GM13977 (cell line): ENCODE results near the gene UBE2K.

Experiments
- DNase-seq: peaks from one replicate; pipeline ENCODE4 v3.0.0; 2012; ENCODE audit warnings: low spot score
- in situ Hi-C: fragments of 300-500 bp; cut with MboI; formaldehyde crosslinking; loops from one replicate; pipeline ENCODE4 v1.12.0; 2022; ENCODE audit warnings: low sequenced_read_pairs, low pct_unique_long_range_greater_than_20kb, mixed read lengths, inconsistent platforms; ENCODE audit not compliant: unreplicated experiment
- TF ChIP-seq, protein P1 (sequence below): IDR thresholded peaks from 2 replicates; pipeline ENCODE4 v1.5.1; 2012; ENCODE audit warnings: mild to moderate bottlenecking, control low read depth; ENCODE audit not compliant: insufficient read depth; ENCODE audit errors: extremely low read depth, missing control alignments

The UBE2K gene

DNA sequence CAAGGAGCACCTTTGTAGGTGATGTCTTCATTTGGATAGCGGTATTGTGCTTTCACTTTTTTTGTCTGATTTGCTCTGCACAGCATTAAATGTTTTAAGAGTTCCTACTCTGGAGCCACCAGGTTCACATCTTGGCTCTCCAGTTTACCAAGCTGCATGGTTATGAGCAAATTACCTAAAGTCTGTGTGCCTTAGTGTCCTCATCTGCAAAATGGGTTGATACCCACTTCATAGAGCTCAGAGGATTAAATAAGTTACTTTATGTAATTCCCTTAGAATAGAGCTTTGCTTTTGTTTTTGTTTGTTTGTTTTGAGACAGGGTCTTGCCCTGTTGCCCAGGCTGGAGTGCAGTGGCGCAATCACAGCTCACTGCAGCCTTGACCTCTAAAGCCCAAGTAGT is 58.2 kb downstream of the UBE2K start:
- TF ChIP-seq, protein P1, sequence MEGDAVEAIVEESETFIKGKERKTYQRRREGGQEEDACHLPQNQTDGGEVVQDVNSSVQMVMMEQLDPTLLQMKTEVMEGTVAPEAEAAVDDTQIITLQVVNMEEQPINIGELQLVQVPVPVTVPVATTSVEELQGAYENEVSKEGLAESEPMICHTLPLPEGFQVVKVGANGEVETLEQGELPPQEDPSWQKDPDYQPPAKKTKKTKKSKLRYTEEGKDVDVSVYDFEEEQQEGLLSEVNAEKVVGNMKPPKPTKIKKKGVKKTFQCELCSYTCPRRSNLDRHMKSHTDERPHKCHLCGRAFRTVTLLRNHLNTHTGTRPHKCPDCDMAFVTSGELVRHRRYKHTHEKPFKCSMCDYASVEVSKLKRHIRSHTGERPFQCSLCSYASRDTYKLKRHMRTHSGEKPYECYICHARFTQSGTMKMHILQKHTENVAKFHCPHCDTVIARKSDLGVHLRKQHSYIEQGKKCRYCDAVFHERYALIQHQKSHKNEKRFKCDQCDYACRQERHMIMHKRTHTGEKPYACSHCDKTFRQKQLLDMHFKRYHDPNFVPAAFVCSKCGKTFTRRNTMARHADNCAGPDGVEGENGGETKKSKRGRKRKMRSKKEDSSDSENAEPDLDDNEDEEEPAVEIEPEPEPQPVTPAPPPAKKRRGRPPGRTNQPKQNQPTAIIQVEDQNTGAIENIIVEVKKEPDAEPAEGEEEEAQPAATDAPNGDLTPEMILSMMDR, result no peak

DNA sequence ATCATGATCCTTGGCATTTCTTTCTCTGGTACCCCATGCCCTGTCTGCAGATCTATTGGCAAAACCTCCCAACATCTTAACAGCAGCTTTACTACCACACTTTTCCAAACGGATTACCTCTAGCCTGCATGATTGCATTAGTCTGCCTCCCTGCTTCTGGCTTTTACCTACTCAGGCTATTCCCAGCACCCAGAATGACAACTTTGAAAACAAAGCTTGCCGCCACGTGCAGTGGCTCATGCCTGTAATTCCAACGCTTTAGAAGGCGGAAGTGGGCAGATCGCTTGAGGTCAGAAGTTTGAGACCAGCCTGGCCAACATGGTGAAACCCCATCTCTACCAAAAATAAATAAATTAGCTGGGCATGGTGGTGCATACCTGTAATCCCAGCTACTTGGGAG is 60.2 kb downstream of the UBE2K start:
- in situ Hi-C loops, result no loop called here
- no peak for DNase-seq
- TF ChIP-seq, protein P1, result no peak

More for the DNA sequence above, 58.2 kb downstream of the UBE2K start:
- no peak for DNase-seq
- in situ Hi-C loops, result no loop called here

DNA sequence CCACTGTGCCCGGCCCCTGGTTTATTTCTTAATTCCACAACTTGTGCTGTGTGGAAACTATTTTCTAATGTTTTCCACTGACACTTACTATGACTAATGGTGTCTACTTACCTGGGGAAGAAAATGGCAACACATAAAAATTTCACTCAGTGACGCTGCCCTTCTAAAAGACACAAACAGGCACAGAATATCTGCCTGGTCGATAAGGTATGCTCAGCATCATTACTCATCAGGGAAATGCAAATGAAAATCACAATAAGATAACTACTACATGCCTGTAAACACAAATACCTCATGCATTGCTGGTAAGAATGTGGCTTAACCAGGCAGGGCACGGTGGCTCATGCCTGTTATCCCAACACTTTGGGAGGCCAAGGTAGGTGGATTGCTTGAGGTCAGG is 61.6 kb downstream of the UBE2K start:
- TF ChIP-seq, protein P1, result no peak
- in situ Hi-C loops, result no loop called here
- no peak for DNase-seq

DNA sequence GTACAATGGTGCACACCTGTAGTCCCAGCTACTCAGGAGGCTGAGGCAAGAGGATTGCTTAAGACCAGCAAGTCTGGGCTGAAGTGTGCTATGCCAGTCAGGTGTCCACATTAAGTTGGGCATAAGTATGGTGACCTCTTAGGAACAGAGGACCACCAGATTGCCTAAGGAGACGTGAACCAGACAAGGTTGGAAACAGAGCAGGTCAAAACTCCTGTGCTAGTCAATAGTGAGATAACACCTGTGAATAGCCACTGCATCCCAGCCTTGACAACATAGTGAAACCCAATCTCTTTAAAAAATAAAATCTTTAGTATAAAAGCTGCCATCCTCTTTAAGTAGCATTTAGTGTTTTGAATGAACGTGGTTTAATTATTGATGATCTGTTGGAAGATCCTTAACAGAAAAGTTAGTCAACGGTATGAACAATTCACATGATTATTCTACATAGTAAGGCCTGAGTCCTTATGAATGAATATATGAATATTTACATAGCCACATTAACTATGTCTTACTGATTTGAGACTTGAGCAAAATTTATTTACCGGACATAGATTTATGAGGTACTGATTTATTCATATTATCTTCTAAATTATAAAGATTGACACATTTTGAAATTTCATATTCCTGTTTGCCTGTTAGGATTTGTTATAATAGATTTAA is 63.2 kb downstream of the UBE2K start:
- in situ Hi-C loops, result no loop called here

DNA sequence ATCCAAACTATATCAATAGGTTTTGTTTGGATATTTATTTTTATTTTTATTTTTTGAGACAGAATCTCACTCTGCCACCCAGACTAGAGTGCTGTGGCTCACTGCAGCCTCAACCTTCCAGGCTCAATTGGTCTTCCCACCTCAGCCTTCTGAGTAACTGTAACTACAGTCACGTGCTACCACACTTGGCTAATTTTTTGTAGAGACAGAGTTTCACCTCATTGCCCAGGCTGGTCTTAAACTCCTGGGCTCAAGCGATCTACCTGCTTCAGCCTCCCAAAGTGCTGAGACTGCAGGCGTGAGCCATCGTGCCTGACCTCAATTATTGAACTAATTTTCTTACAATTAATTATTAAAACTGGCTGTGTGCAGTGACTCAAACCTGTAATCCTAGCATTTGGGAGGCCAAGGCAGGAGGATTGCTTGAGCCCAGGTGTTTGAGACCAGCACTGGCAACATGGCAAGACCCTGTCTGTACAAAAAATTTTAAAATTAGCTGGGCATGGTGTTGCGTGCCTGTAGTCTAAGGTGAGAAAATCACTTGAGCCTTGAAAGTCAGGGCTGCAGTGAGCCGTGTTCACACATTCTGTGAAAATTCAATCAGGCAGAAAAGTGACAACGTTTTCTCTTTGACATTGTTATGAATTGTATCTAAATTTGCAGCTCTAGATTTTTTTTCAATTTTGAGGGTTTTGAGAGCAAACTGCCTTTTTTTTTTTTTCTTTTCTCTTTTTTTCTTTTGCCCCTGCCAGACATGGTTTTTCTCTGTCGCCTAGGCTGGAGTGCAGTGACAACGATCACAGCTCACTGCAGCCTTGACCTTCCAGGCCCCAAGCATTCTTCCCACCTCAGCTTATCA is 66.0 kb downstream of the UBE2K start:
- in situ Hi-C loops, result no loop called here
- TF ChIP-seq, protein P1, result no peak
- peak; percentile 54 for DNase-seq

More for the DNA sequence above, 63.2 kb downstream of the UBE2K start:
- no peak for DNase-seq
- TF ChIP-seq, protein P1, result no peak

DNA sequence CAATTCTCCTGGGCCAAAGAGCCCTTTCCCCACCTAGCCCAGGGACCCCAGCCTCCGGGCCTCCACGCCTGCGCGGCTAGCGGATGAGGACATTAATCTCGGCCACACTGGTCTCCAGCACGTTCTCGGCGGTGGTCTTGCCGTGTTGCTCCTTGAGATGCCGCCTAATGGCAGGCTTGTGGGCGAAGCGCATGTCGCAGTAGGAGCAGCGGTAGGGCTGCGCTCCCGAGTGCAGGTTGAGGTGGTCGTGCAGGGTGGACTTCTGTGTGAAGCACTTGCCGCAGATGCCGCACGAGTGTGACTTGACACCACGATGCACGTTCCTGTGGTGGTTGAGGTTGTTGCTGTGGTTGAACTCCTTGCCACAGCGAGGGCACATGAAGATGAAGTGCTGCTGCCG is 72.1 kb downstream of the UBE2K start:
- in situ Hi-C loops, result no loop called here
- no peak for DNase-seq
- TF ChIP-seq, protein P1, result no peak
